Omental fat pad (tissue), 4 donors: ENCODE results near the gene MGAT4A. TPM values are rescaled to one million over a fixed set of nuclear protein-coding genes. Genes with fewer than 3 reads are reported as not detected.

ENCODE experiments used
- ATAC-seq: fragments of 150-250 bp; one replicate; pipeline ENCODE4 v1.9.1; 2016; ENCODE audit warnings: mild to moderate bottlenecking, moderate library complexity; ENCODE audit not compliant: low FRiP score
- DNase-seq: peaks from one replicate; pipeline ENCODE4 v3.0.0-alpha.2; 2019; ENCODE audit warnings: low spot score
- total RNA-seq, 4 donors: library from RNA; depleted of rRNA; stranded (reverse); fragments of >200 nt; gene quantifications; one replicate each; pipeline ENCODE4 v1.1.0, GENCODE V29; 2016
- TF ChIP-seq, protein P1 (sequence below), 3 donors: fragments of 450-650 bp; IDR thresholded peaks; one replicate each; pipeline ENCODE4 v1.5.1; 2016 to 2017; ENCODE audit warnings: antibody characterized with exemption in 3 of 3, mild to moderate bottlenecking in 3 of 3, moderate library complexity in 2 of 3

MGAT4A gene
- 10 to 100 TPM; 20.1 to 93.7 (median 43.2) TPM for total RNA-seq

DNA sequence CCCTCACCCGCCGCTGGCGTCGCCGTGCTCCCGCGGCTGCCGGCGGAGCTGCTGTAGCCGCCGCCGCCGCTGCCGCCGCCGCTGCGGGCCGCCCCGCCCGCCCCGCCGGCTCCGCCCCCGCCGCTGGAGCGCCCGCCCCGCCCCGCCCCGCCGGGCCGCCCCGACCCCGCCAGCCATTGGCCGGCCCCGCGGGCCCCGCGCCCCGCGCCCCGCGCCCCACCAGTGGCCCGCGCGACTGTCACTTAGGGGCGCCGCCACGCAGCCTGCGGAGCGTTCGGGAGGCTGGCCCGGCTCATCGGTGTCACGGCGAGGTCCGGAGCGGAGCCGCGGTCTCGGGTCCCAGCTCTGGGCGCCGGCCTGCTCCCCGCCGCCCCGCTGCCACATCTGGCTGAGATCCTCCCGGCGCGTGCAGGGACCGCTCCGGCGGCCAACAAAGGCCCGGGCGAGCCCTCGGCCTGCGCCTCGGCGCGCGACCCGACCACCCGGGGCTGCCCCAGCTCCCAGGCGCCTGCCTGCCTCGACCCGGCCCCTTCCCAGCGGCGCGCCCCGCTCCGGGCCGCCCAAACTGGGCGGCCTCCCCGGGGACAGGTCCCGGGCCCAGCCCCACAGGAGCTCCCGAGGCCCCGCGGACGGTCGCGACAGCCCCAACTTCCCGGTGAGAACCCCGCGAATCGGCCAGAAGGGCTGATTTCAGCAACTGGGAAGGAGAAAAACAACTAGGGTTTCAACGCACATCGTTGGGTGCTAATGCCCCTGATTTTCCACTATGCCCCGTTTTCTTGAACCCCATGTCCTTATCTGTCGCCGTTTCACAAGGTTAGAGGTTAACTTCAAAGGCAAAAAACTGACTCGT is at the start of gene MGAT4A:
TSS of gene MGAT4A (minus strand) at position 92 of the 853 bp plus-strand sequence. CDS start 4,800 bp downstream, outside the sequence.
- TF ChIP-seq, protein P1, sequence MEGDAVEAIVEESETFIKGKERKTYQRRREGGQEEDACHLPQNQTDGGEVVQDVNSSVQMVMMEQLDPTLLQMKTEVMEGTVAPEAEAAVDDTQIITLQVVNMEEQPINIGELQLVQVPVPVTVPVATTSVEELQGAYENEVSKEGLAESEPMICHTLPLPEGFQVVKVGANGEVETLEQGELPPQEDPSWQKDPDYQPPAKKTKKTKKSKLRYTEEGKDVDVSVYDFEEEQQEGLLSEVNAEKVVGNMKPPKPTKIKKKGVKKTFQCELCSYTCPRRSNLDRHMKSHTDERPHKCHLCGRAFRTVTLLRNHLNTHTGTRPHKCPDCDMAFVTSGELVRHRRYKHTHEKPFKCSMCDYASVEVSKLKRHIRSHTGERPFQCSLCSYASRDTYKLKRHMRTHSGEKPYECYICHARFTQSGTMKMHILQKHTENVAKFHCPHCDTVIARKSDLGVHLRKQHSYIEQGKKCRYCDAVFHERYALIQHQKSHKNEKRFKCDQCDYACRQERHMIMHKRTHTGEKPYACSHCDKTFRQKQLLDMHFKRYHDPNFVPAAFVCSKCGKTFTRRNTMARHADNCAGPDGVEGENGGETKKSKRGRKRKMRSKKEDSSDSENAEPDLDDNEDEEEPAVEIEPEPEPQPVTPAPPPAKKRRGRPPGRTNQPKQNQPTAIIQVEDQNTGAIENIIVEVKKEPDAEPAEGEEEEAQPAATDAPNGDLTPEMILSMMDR (IDR thresholded peaks at IDR 0.05): no peak
- peak; percentile 32 for DNase-seq
- ATAC-seq: peak; percentile 87

GRCh38 chr2:98778741-98779483 is 48.0 kb upstream of the MGAT4A start:
- TF ChIP-seq, protein P1 (IDR thresholded peaks at IDR 0.05): no peak
- ATAC-seq (no peak), DNase-seq (no peak)

DNA sequence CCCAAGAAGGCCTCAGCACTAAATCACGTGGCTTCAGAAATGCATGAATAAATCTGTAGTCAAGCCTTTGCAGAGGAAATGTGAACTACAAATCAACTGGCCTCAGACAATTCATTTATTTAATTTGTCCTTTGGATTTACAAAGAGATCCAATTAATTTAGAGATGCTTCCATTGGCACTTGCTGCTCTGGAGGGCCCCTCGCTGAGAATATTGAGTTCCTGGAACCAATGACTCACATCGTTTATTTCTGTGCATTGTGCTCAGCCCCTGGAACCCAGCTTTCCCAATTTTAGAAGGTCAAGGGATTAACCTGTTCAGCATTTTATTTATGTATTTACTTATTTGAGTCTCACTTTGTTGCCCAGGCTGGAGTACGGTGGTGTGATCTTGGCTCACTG is 47.2 kb upstream of the MGAT4A start:
- DNase-seq: no peak
- no peak for ATAC-seq
- TF ChIP-seq, protein P1 (IDR thresholded peaks at IDR 0.05): no peak

DNA sequence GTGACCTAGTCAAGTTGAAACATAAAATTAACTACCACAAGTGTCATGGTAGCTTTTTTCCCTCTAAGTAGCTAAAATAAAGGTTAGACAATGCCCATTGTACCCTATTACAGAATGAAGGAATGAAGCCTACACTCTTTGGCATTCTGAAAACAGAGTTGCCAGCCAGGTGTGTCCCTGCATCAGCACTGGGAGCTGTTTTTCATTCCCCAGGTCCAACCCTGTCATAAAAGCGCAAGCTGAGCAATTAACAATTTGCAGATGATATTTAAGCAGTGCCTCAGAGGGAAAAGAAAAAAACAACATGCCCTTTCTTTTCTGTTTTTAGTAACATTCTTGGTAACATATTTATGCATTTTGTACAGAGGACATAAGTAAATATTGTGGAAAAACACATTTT is 46.8 kb upstream of the MGAT4A start:
- TF ChIP-seq, protein P1 (IDR thresholded peaks at IDR 0.05): no peak
- DNase-seq (no peak), ATAC-seq (no peak)

GRCh38 chr2:98777076-98777475 is 46.1 kb upstream of the MGAT4A start:
- DNase-seq (no peak), ATAC-seq (no peak)
- TF ChIP-seq, protein P1 (IDR thresholded peaks at IDR 0.05): no peak

DNA sequence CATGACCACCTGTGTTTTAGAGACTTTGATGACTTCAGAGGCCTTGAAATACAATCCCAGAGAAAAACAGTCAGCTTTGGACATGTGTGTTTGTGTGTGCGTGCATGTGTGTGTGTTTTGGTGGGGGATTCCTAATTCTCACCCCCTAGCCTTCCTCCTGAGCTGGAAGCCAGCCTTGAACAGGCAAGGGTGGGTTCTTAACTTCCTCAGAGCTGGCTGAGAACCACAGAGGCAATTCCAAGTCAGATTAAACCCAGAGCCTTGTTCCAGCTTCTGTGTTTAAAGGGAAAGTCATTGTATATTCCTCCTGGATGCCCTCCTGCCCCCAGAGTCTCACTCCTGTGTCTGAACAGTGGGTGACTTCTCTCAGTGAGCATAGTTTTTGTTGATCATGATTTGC is 45.2 kb upstream of the MGAT4A start:
- TF ChIP-seq, protein P1 (IDR thresholded peaks at IDR 0.05): no peak
- ATAC-seq (no peak), DNase-seq (no peak)
